ENCODE results near the gene DTX3L. TPM values are rescaled to one million over a fixed set of nuclear protein-coding genes. Genes with fewer than 3 reads are reported as not detected.

DTX3L gene
- total RNA-seq, 1 experiment from 2014 or later, result 11.1 TPM

DNA sequence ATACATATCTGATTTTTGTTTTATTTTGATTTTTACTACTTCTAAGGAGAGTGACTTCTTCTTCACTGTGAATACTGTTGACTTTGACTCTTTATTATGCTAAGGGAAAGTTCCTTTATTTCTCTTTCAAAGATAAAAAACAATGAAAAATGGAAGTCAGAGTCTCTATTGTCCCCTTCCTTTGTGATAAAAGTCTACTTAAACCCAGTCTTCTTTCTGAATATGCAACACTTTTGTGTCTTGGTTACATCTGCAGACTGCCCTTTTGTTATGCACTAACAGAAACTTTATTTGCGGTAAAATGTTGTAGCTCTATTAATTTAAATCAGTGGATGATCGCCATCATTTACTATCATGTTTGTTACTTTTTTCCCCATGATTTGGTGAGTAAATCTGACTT is 26.5 kb downstream of the DTX3L start:
- no peak for TF ChIP-seq EZH2 (IDR thresholded peaks at IDR 0.05; ENCODE audit: low read length, unreplicated experiment)
- TF ChIP-seq, protein P1, sequence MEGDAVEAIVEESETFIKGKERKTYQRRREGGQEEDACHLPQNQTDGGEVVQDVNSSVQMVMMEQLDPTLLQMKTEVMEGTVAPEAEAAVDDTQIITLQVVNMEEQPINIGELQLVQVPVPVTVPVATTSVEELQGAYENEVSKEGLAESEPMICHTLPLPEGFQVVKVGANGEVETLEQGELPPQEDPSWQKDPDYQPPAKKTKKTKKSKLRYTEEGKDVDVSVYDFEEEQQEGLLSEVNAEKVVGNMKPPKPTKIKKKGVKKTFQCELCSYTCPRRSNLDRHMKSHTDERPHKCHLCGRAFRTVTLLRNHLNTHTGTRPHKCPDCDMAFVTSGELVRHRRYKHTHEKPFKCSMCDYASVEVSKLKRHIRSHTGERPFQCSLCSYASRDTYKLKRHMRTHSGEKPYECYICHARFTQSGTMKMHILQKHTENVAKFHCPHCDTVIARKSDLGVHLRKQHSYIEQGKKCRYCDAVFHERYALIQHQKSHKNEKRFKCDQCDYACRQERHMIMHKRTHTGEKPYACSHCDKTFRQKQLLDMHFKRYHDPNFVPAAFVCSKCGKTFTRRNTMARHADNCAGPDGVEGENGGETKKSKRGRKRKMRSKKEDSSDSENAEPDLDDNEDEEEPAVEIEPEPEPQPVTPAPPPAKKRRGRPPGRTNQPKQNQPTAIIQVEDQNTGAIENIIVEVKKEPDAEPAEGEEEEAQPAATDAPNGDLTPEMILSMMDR (conservative IDR thresholded peaks at IDR 0.05; ENCODE audit: low read depth, low read length), result no peak
- no peak for TF ChIP-seq EZH2phosphoT487 (IDR thresholded peaks at IDR 0.05; ENCODE audit: borderline replicate concordance, low read length)
- Histone ChIP-seq H3K27me3 (ENCODE audit: low read length) (no peaks in the 10 kb centered on the region), H3K4me3 (ENCODE audit: low read length) (no peak overlapping the region), H3K4me1 (ENCODE audit: insufficient read depth, low read length) (no peaks in the 10 kb centered on the region), H4K20me1 (ENCODE audit: low read length) (no peaks in the 10 kb centered on the region), H3K36me3 (ENCODE audit: low read depth, low read length) (no peaks in the 10 kb centered on the region), H3K9me3 (ENCODE audit: low read length) (no peaks in the 10 kb centered on the region), H3K79me2 (ENCODE audit: low read length) (no peaks in the 10 kb centered on the region), H3K9ac (ENCODE audit: low read length) (no peak overlapping the region), H3K4me2 (ENCODE audit: low read length) (no peak overlapping the region), H3K9me2 (replicated peaks; ENCODE audit: low read length) (no peaks in the 10 kb centered on the region), H3F3A (ENCODE audit: low read length, unreplicated experiment) (no peaks in the 10 kb centered on the region), H3K27ac (ENCODE audit: low read length) (no peak overlapping the region), H2AFZ (ENCODE audit: low read length) (no peak overlapping the region)
- no peak for DNase-seq
- no peak for ATAC-seq
- ChIA-PET CTCF (no interaction called here), POLR2A (ENCODE audit: unreplicated experiment) (no interaction called here)
- BruUV-seq (replicated peaks), result no TSS peak
- intact Hi-C loops (cut with micrococcal nuclease), result no loop called here

DNA sequence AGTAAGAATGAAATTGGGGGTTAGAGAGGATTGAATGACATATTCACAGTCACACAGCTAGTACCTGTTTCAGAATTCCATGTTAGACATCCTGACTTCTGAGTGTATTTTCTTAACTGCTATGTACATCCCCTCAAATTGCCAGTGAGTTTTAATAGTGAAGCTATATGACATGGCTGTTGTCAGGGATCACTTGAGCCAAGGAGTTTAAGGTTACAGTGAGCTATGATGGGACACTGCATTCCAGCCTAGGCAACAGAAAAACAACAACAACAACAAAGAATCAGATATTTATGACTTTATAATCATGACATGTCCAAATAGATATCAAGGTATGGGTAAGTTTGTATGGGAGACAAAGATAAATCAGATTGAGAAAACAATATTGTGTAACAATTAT is 29.9 kb downstream of the DTX3L start:
- H2AFZ ChIP-seq (ENCODE audit: low read length), result no peak overlapping the region
- H3K4me2 ChIP-seq (ENCODE audit: low read length), result no peak overlapping the region
- BruUV-seq (replicated peaks), result no TSS peak
- H3K4me1 ChIP-seq (ENCODE audit: insufficient read depth, low read length), result no peaks in the 10 kb centered on the region
- H3K9me2 ChIP-seq (replicated peaks; ENCODE audit: low read length), result no peaks in the 10 kb centered on the region
- no peaks in the 10 kb centered on the region for H3K79me2 ChIP-seq (ENCODE audit: low read length)
- no peaks in the 10 kb centered on the region for H3K9me3 ChIP-seq (ENCODE audit: low read length)
- POLR2A ChIA-PET (ENCODE audit: unreplicated experiment), result no interaction called here
- no peaks in the 10 kb centered on the region for H3K36me3 ChIP-seq (ENCODE audit: low read depth, low read length)
- TF ChIP-seq EZH2phosphoT487 (IDR thresholded peaks at IDR 0.05; ENCODE audit: borderline replicate concordance, low read length), result no peak
- no peak for TF ChIP-seq EZH2 (IDR thresholded peaks at IDR 0.05; ENCODE audit: low read length, unreplicated experiment)
- TF ChIP-seq, protein P1 (conservative IDR thresholded peaks at IDR 0.05; ENCODE audit: low read depth, low read length), result no peak
- no peak overlapping the region for H3K9ac ChIP-seq (ENCODE audit: low read length)
- H3K4me3 ChIP-seq (ENCODE audit: low read length), result no peak overlapping the region
- H4K20me1 ChIP-seq (ENCODE audit: low read length), result no peaks in the 10 kb centered on the region
- no peaks in the 10 kb centered on the region for H3F3A ChIP-seq (ENCODE audit: low read length, unreplicated experiment)
- intact Hi-C loops (cut with micrococcal nuclease), result no loop called here
- H3K27me3 ChIP-seq (ENCODE audit: low read length), result no peaks in the 10 kb centered on the region
- H3K27ac ChIP-seq (ENCODE audit: low read length), result no peak overlapping the region
- DNase-seq (no peak), ATAC-seq (no peak)
- CTCF ChIA-PET, result no interaction called here

DNA sequence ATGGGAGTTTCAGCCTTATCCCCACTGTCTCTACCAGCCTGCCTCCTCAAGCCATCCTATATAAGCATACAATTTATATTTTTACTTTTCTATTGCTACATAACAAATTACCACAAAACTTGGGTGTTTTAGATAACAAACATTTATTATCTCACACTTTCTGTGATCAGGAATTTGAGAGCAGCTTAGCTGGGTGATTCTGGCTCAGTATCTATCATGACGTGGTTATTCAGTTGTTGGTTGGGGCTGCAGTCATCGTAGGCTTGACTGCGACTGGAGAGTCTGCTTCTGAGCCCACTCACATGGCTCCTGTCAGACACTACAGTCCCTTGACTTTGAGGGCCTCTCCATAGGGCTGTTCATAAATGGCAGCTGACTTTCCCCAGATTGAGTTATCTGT is 34.0 kb downstream of the DTX3L start:
- H3K4me1 ChIP-seq (ENCODE audit: insufficient read depth, low read length), result 0 out of 2 replicates have a peak, but pooled peaks cover 4% of the 10 kb centered on the region
- no peak overlapping the region for H3K9ac ChIP-seq (ENCODE audit: low read length)
- CTCF ChIA-PET, result no interaction called here
- H3K4me2 ChIP-seq (ENCODE audit: low read length), result no peak overlapping the region
- H4K20me1 ChIP-seq (ENCODE audit: low read length), result no peaks in the 10 kb centered on the region
- no peaks in the 10 kb centered on the region for H3K9me3 ChIP-seq (ENCODE audit: low read length)
- no peak for DNase-seq
- no peak overlapping the region for H3K27ac ChIP-seq (ENCODE audit: low read length)
- no peak overlapping the region for H2AFZ ChIP-seq (ENCODE audit: low read length)
- intact Hi-C loops (cut with micrococcal nuclease), result no loop called here
- no peak overlapping the region for H3K4me3 ChIP-seq (ENCODE audit: low read length)
- no peaks in the 10 kb centered on the region for H3K79me2 ChIP-seq (ENCODE audit: low read length)
- BruUV-seq (replicated peaks), result no TSS peak
- no peak for ATAC-seq
- POLR2A ChIA-PET (ENCODE audit: unreplicated experiment), result no interaction called here
- no peaks in the 10 kb centered on the region for H3K36me3 ChIP-seq (ENCODE audit: low read depth, low read length)
- H3K9me2 ChIP-seq (replicated peaks; ENCODE audit: low read length), result no peaks in the 10 kb centered on the region
- H3K27me3 ChIP-seq (ENCODE audit: low read length), result no peaks in the 10 kb centered on the region
- no peaks in the 10 kb centered on the region for H3F3A ChIP-seq (ENCODE audit: low read length, unreplicated experiment)
- no peak for TF ChIP-seq EZH2phosphoT487 (IDR thresholded peaks at IDR 0.05; ENCODE audit: borderline replicate concordance, low read length)
- TF ChIP-seq, protein P1 (conservative IDR thresholded peaks at IDR 0.05; ENCODE audit: low read depth, low read length), result no peak
- no peak for TF ChIP-seq EZH2 (IDR thresholded peaks at IDR 0.05; ENCODE audit: low read length, unreplicated experiment)

All from PC-3 (cell line).